GM12891 (cell line): ENCODE results near the gene WNT10A.
"Not testable (repeated sequence)": the region's sequence is repeated elsewhere in the genome, so short reads cannot be mapped to it uniquely, and the experiment has no call there.

ENCODE experiments used
- POLR2A ChIP-seq: IDR thresholded peaks from 2 replicates; pipeline ENCODE4 v1.6.1; 2011; ENCODE audit warnings: low read depth, low read length, control low read depth
- POLR2AphosphoS5 ChIP-seq: IDR thresholded peaks from 2 replicates; pipeline ENCODE4 v1.6.1; 2011; ENCODE audit warnings: low read depth, low read length, control low read depth
- TAF1 ChIP-seq: IDR thresholded peaks from 2 replicates; pipeline ENCODE4 v1.6.1; 2011; ENCODE audit warnings: low read depth, low read length, control low read depth

DNA sequence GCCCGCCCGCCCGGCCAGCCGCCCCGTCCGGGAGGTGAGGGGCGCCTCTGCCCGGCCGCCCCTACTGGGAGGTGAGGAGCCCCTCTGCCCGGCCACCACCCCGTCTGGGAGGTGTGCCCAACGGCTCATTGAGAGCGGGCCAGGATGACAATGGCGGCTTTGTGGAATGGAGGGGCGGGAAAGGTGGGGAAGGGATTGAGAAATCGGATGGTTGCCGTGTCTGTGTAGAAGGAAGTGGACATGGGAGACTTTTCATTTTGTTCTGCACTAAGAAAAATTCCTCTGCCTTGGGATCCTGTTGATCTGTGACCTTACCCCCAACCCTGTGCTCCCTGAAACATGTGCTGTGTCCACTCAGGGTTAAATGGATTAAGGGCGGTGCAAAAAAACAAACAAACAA lies 33.7 kb upstream of the WNT10A start:
- TF ChIP-seq POLR2A, TAF1, POLR2AphosphoS5: not testable (repeated sequence)
